Measurements from ENCODE around the gene PCK1.

DNA sequence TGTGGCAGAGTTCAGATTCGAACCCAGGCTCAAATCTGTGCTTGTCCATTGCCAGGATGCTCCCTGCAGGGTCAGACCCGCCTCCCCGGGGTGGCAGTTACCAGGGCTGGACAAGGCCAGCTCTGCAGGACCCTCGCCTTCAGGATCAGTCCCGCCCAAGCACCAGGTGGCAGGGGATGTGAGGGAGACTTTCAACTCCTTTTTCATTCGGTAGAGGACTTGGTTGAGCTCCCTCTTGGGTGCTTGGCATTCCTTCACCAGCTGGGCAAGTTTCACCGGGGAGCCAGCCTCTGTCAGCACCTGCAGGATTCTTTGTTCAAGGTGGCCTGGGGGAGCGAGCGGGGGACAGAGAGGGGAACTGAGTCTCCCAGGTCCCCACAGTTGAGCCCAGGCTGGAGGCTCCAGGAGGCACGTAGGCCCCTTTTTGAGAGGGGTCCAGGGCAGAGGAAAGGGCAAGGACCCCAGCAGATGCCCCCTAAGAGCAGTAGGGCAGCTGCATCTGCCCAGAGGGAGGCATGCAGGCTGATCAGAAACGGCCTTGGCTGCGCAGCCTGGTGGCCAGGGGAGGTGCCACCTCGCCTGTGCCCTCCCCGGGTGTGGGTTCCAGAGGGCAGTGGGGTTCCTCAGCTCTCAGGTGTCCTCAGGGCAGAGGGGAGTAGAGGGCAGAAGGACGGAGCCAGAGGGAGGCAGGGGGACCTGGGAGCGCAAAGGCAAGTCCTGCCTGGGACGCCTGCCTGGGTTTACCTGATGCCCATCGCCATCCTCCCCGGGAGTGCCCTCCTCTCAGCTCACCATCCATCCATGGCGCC, 55.4 kb downstream of the PCK1 start:
- TF ChIP-seq, protein P1, sequence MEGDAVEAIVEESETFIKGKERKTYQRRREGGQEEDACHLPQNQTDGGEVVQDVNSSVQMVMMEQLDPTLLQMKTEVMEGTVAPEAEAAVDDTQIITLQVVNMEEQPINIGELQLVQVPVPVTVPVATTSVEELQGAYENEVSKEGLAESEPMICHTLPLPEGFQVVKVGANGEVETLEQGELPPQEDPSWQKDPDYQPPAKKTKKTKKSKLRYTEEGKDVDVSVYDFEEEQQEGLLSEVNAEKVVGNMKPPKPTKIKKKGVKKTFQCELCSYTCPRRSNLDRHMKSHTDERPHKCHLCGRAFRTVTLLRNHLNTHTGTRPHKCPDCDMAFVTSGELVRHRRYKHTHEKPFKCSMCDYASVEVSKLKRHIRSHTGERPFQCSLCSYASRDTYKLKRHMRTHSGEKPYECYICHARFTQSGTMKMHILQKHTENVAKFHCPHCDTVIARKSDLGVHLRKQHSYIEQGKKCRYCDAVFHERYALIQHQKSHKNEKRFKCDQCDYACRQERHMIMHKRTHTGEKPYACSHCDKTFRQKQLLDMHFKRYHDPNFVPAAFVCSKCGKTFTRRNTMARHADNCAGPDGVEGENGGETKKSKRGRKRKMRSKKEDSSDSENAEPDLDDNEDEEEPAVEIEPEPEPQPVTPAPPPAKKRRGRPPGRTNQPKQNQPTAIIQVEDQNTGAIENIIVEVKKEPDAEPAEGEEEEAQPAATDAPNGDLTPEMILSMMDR (conservative IDR thresholded peaks at IDR 0.05 in 1 of 2, IDR thresholded peaks at IDR 0.05 in 1 of 2; ENCODE audit: extremely low read depth in 1 of 2, insufficient read depth in 1 of 2, low read depth in 1 of 2, low read length in 2 of 2), result no peak
- TF ChIP-seq EZH2 (IDR thresholded peaks at IDR 0.05; ENCODE audit: borderline replicate concordance, low read length), result no peak
